H1 (cell line): ENCODE data around the gene PID1. TPM values are rescaled to one million over a fixed set of nuclear protein-coding genes. Genes with fewer than 3 reads are reported as not detected.

Experiments
- polyA plus RNA-seq, 7 experiments: library from polyadenylated mRNA; depleted of rRNA in 3 of 7; stranded (reverse) in 5 of 7; unstranded in 2 of 7; fragments of >200 nt in 5 of 7; fragments of 200-250 nt in 2 of 7; gene quantifications; 1 replicate in 5 of 7; 2 replicates in 1 of 7; 4 replicates in 1 of 7; pipeline versions ENCODE4 v1.2.1 to v1.2.3, GENCODE V29; 2011 to 2013; ENCODE audit warnings: missing spikeins in 2 of 7, mixed read lengths in 2 of 7
- total RNA-seq: library from RNA; stranded (reverse); fragmentation: NEBNext Ultra II Directional; extraction: Animal tissue kit (Norgen Biotek cat#: 25700); gene quantifications from 2 replicates; pipeline ENCODE4 v1.2.1, GENCODE V29; 2021
- TF ChIP-seq, protein P1 (sequence below): fragments of 300-600 bp; sonication (generic); IDR thresholded peaks from 2 replicates; pipeline ENCODE4 v1.7.1; 2012; ENCODE audit warnings: low read length, moderate library complexity, mild to moderate bottlenecking, inconsistent platforms; ENCODE audit not compliant: insufficient replicate concordance

PID1 gene
- total and polyA plus RNA-seq, 2 of the 8 experiments (the other 6 are each of a cell fraction or from before 2014, with no cell fraction given), result 1.5 to 3.3 TPM

- TF ChIP-seq, protein P1, sequence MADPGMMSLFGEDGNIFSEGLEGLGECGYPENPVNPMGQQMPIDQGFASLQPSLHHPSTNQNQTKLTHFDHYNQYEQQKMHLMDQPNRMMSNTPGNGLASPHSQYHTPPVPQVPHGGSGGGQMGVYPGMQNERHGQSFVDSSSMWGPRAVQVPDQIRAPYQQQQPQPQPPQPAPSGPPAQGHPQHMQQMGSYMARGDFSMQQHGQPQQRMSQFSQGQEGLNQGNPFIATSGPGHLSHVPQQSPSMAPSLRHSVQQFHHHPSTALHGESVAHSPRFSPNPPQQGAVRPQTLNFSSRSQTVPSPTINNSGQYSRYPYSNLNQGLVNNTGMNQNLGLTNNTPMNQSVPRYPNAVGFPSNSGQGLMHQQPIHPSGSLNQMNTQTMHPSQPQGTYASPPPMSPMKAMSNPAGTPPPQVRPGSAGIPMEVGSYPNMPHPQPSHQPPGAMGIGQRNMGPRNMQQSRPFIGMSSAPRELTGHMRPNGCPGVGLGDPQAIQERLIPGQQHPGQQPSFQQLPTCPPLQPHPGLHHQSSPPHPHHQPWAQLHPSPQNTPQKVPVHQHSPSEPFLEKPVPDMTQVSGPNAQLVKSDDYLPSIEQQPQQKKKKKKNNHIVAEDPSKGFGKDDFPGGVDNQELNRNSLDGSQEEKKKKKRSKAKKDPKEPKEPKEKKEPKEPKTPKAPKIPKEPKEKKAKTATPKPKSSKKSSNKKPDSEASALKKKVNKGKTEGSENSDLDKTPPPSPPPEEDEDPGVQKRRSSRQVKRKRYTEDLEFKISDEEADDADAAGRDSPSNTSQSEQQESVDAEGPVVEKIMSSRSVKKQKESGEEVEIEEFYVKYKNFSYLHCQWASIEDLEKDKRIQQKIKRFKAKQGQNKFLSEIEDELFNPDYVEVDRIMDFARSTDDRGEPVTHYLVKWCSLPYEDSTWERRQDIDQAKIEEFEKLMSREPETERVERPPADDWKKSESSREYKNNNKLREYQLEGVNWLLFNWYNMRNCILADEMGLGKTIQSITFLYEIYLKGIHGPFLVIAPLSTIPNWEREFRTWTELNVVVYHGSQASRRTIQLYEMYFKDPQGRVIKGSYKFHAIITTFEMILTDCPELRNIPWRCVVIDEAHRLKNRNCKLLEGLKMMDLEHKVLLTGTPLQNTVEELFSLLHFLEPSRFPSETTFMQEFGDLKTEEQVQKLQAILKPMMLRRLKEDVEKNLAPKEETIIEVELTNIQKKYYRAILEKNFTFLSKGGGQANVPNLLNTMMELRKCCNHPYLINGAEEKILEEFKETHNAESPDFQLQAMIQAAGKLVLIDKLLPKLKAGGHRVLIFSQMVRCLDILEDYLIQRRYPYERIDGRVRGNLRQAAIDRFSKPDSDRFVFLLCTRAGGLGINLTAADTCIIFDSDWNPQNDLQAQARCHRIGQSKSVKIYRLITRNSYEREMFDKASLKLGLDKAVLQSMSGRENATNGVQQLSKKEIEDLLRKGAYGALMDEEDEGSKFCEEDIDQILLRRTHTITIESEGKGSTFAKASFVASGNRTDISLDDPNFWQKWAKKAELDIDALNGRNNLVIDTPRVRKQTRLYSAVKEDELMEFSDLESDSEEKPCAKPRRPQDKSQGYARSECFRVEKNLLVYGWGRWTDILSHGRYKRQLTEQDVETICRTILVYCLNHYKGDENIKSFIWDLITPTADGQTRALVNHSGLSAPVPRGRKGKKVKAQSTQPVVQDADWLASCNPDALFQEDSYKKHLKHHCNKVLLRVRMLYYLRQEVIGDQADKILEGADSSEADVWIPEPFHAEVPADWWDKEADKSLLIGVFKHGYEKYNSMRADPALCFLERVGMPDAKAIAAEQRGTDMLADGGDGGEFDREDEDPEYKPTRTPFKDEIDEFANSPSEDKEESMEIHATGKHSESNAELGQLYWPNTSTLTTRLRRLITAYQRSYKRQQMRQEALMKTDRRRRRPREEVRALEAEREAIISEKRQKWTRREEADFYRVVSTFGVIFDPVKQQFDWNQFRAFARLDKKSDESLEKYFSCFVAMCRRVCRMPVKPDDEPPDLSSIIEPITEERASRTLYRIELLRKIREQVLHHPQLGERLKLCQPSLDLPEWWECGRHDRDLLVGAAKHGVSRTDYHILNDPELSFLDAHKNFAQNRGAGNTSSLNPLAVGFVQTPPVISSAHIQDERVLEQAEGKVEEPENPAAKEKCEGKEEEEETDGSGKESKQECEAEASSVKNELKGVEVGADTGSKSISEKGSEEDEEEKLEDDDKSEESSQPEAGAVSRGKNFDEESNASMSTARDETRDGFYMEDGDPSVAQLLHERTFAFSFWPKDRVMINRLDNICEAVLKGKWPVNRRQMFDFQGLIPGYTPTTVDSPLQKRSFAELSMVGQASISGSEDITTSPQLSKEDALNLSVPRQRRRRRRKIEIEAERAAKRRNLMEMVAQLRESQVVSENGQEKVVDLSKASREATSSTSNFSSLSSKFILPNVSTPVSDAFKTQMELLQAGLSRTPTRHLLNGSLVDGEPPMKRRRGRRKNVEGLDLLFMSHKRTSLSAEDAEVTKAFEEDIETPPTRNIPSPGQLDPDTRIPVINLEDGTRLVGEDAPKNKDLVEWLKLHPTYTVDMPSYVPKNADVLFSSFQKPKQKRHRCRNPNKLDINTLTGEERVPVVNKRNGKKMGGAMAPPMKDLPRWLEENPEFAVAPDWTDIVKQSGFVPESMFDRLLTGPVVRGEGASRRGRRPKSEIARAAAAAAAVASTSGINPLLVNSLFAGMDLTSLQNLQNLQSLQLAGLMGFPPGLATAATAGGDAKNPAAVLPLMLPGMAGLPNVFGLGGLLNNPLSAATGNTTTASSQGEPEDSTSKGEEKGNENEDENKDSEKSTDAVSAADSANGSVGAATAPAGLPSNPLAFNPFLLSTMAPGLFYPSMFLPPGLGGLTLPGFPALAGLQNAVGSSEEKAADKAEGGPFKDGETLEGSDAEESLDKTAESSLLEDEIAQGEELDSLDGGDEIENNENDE, result no peak
These were observed 21.6 kb downstream of the PID1 start (continued) for GRCh38 chr2:229249536-229249935.
